Measurements from ENCODE around the gene RTN4.

GRCh38 chr2:54986264-54986663, 64.0 kb downstream of the RTN4 start:
- TF ChIP-seq CTCF (IDR thresholded peaks at IDR 0.05), result no peak
- TF ChIP-seq POLR2AphosphoS5 (IDR thresholded peaks at IDR 0.05; ENCODE audit: insufficient read depth in 1 of 2, low read depth in 1 of 2), result no peak
- no peak for TF ChIP-seq POLR2A (IDR thresholded peaks at IDR 0.05)
